Adrenal gland (tissue), 5 donors: ENCODE results near the gene PANX3.

Source experiments
- CTCF ChIP-seq, 6 experiments: fragments of 450-650 bp in 4 of 6; fragments of 200-600 bp in 2 of 6; sonication (generic) in 1 of 6; IDR thresholded peaks; 1 replicate in 5 of 6; 2 replicates in 1 of 6; pipeline versions ENCODE4 v1.5.1 to v1.8.0; 2016 to 2021; ENCODE audit warnings: antibody characterized with exemption in 6 of 6, mild to moderate bottlenecking in 2 of 6, moderate library complexity in 1 of 6
- POLR2A ChIP-seq, 2 donors: fragments of 450-650 bp; IDR thresholded peaks; one replicate each; pipeline ENCODE4 v1.6.1; 2017; ENCODE audit warnings: antibody characterized with exemption in 2 of 2, mild to moderate bottlenecking in 2 of 2, moderate library complexity in 1 of 2
- donor health status: DM: no; HTN: no; CAD: no.

GRCh38 chr11:124605719-124606118 lies 5.5 kb upstream of the PANX3 start:
- TF ChIP-seq CTCF (IDR thresholded peaks at IDR 0.05), result no peak
- no peak for TF ChIP-seq POLR2A (IDR thresholded peaks at IDR 0.05)
